SK-N-SH (cell line): ENCODE measurements around the gene TTC16. TPM values are rescaled to one million over a fixed set of nuclear protein-coding genes. Genes with fewer than 3 reads are reported as not detected.

Experiments
- CTCF ChIA-PET: fragments of 300-600, 350-600 bp; formaldehyde crosslinking; extraction: SDS; loops from one replicate; lab custom pipeline; 2021; lab: Yijun Ruan, JAX
- POLR2A ChIA-PET: fragments of 350-600 bp; sonication (Branson Sonifier 250); formaldehyde crosslinking; extraction: SDS; loops from one replicate; lab custom pipeline; 2020; ENCODE audit warnings: antibody characterized with exemption, inconsistent platforms; lab: Yijun Ruan, JAX
- DNase-seq: peaks from one replicate; pipeline ENCODE4 v3.0.0; 2012
- H2AFZ ChIP-seq: fragments of 200-600 bp; sonication (generic); 2 replicates; pipeline ENCODE4 v1.8.1; 2016; ENCODE audit warnings: antibody characterized with exemption, mild to moderate bottlenecking, low read depth
- H3F3A ChIP-seq: fragments of 200-600 bp; sonication (generic); replicated peaks from 2 replicates; pipeline ENCODE3; 2016; ENCODE audit warnings: antibody characterized with exemption, mild to moderate bottlenecking; ENCODE audit not compliant: insufficient read depth
- H3K27ac ChIP-seq, 2 experiments: fragments of 200-500 bp in 1 of 2; fragments of 200-600 bp in 1 of 2; sonication (Bioruptor generic) in 1 of 2; sonication (generic), shearing (Covaris generic) in 1 of 2; 2 replicates each; pipeline versions ENCODE4 v1.5.1 to v1.6.1; 2014 to 2016; ENCODE audit warnings: low read depth in 2 of 2, inconsistent platforms in 1 of 2, low read length in 1 of 2, mild to moderate bottlenecking in 1 of 2, mixed read lengths in 1 of 2
- H3K27me3 ChIP-seq: fragments of 200-600 bp; sonication (generic), shearing (Covaris generic); 2 replicates; pipeline ENCODE4 v1.6.1; 2016; ENCODE audit warnings: mixed run types; ENCODE audit not compliant: insufficient read depth
- H3K36me3 ChIP-seq, 2 experiments: fragments of 200-500 bp in 1 of 2; fragments of 200-600 bp in 1 of 2; sonication (Bioruptor generic) in 1 of 2; sonication (generic) in 1 of 2; replicated peaks in 1 of 2; 2 replicates each; pipeline versions ENCODE3 to v1.5.1; 2014 to 2016; ENCODE audit warnings: low read length in 1 of 2, mild to moderate bottlenecking in 1 of 2; ENCODE audit not compliant: insufficient read depth in 2 of 2, control insufficient read depth in 1 of 2
- H3K4me1 ChIP-seq, 2 experiments: fragments of 200-500 bp in 1 of 2; fragments of 200-600 bp in 1 of 2; sonication (Bioruptor generic) in 1 of 2; sonication (generic), shearing (Covaris generic) in 1 of 2; 2 replicates each; pipeline versions ENCODE4 v1.5.1 to v1.6.1; 2014 to 2016; ENCODE audit warnings: low read depth in 1 of 2, low read length in 1 of 2, mixed run types in 1 of 2; ENCODE audit not compliant: insufficient read depth in 2 of 2, control insufficient read depth in 1 of 2
- H3K4me2 ChIP-seq: fragments of 200-600 bp; sonication (generic), shearing (Covaris generic); 2 replicates; pipeline ENCODE4 v1.6.1; 2017; ENCODE audit warnings: mixed run types
- H3K4me3 ChIP-seq, 2 experiments: fragments of 200-500 bp in 1 of 2; fragments of 200-600 bp in 1 of 2; sonication (Bioruptor generic) in 1 of 2; sonication (generic), shearing (Covaris generic) in 1 of 2; 2 replicates each; pipeline versions ENCODE4 v1.5.1 to v1.8.1; 2014 to 2016; ENCODE audit warnings: low read depth in 2 of 2, inconsistent platforms in 1 of 2, low read length in 1 of 2, mild to moderate bottlenecking in 1 of 2, mixed read lengths in 1 of 2, moderate library complexity in 1 of 2
- H3K79me2 ChIP-seq: fragments of 200-600 bp; sonication (generic); 2 replicates; pipeline ENCODE4 v1.8.1; 2017; ENCODE audit warnings: mild to moderate bottlenecking; ENCODE audit not compliant: insufficient read depth
- H3K9ac ChIP-seq: fragments of 200-600 bp; sonication (generic); 2 replicates; pipeline ENCODE4 v1.6.1; 2017; ENCODE audit warnings: mixed run types
- H3K9me2 ChIP-seq: fragments of 200-600 bp; sonication (generic); 2 replicates; pipeline ENCODE4 v1.6.1; 2017; ENCODE audit warnings: mixed run types
- H3K9me3 ChIP-seq: fragments of 200-600 bp; sonication (generic); 2 replicates; pipeline ENCODE4 v1.6.1; 2017; ENCODE audit warnings: mixed run types, mild to moderate bottlenecking, moderate library complexity
- H4K20me1 ChIP-seq: fragments of 200-600 bp; sonication (generic); 2 replicates; pipeline ENCODE4 v1.6.1; 2017; ENCODE audit warnings: mild to moderate bottlenecking, mixed run types; ENCODE audit not compliant: insufficient read depth
- CTCF ChIP-seq: fragments of 200-600 bp; sonication (generic); IDR thresholded peaks from 2 replicates; pipeline ENCODE4 v1.6.1; 2017; ENCODE audit warnings: antibody characterized with exemption, mild to moderate bottlenecking, moderate library complexity
- NFIC ChIP-seq: IDR thresholded peaks from 2 replicates; pipeline ENCODE4 v1.4.0; 2012; ENCODE audit warnings: borderline replicate concordance
- RXRA ChIP-seq: IDR thresholded peaks from 2 replicates; pipeline ENCODE4 v1.4.0; 2012; ENCODE audit warnings: low read depth, mild to moderate bottlenecking, borderline replicate concordance
- ZBTB33 ChIP-seq: IDR thresholded peaks from 2 replicates; pipeline ENCODE4 v1.4.0; 2012; ENCODE audit warnings: low read depth, borderline replicate concordance
- WGBS: methylation state at CpG from one replicate; pipeline ENCODE4 v1.1.6; 2017; ENCODE audit warnings: low lambda C conversion rate; 5-methylcytosine and 5-hydroxymethylcytosine counted together
- polyA plus RNA-seq, 3 experiments: library from polyadenylated mRNA; depleted of rRNA; stranded (reverse); fragments of >200 nt; gene quantifications; 2 replicates each; pipeline ENCODE4 v1.2.3, GENCODE V29; 2012
- TF ChIP-seq, protein P1 (sequence below): IDR thresholded peaks from 2 replicates; pipeline ENCODE4 v1.4.0; 2012; ENCODE audit warnings: low read depth, borderline replicate concordance

Gene TTC16
- polyA plus RNA-seq, 1 of the 3 experiments (the other 2 are of a cell fraction) = 0.05 TPM

GRCh38 chr9:127731938-127732337 is 16.1 kb downstream of the TTC16 start:
- H3K9me2 ChIP-seq = no peaks in the 10 kb centered on the region
- no peaks in the 10 kb centered on the region for H4K20me1 ChIP-seq
- H3K9ac ChIP-seq = no peak overlapping the region
- TF ChIP-seq CTCF = no peak
- no peak for TF ChIP-seq NFIC
- no peak for TF ChIP-seq RXRA
- TF ChIP-seq, protein P1, sequence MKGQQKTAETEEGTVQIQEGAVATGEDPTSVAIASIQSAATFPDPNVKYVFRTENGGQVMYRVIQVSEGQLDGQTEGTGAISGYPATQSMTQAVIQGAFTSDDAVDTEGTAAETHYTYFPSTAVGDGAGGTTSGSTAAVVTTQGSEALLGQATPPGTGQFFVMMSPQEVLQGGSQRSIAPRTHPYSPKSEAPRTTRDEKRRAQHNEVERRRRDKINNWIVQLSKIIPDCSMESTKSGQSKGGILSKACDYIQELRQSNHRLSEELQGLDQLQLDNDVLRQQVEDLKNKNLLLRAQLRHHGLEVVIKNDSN = no peak
- no peak overlapping the region for H2AFZ ChIP-seq
- no peak for DNase-seq
- 90% methylated on average over 9 of the region's 16 CpGs for WGBS
- H3F3A ChIP-seq = peaks cover 2% of the 10 kb centered on the region
- ChIA-PET POLR2A (no interaction called here), CTCF (interaction anchor here (1.8 to 10.7 kb wide), 2 partner anchors 53 to 144 kb away, joined by 6 to 226 read pairs; partner anchors contain the start of gene CDK9)
- peaks cover 5 to 11% of the 10 kb centered on the region in 2 experiments; a peak in 1 of 4 replicates for H3K4me1 ChIP-seq
- H3K79me2 ChIP-seq = no peaks in the 10 kb centered on the region
- peaks cover 0 to 3% of the 10 kb centered on the region in 2 experiments for H3K36me3 ChIP-seq
- H3K4me2 ChIP-seq = no peak overlapping the region
- H3K27ac ChIP-seq = no peak overlapping the region
- no peaks in the 10 kb centered on the region for H3K9me3 ChIP-seq
- H3K4me3 ChIP-seq = no peak overlapping the region
- no peaks in the 10 kb centered on the region for H3K27me3 ChIP-seq

DNA sequence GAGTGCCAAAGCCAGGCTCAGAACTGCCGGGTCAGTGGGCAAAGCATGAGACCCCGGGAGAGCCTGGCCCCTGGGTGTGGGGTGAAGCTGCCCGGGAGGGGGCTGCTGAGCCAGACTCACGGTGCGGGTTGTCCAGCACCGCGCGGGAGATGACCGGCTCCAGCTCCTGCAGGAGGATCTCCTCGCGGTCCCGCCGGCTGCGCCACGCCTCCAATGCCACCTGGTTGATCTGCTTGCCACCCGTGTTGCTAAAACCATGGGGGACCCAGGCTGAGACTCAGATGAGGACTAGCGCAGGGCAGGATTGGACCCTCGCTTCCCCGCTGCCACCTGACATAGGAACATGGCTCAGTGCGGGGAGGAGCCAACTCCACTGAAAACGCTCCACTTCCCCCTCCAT is 16.6 kb downstream of the TTC16 start:
- CTCF ChIA-PET = interaction anchor here (0.6 to 10.7 kb wide), 4 partner anchors 53 to 144 kb away, joined by 3 to 226 read pairs (median 19); partner anchors contain the start of gene CDK9
- no peaks in the 10 kb centered on the region for H4K20me1 ChIP-seq
- no peaks in the 10 kb centered on the region for H3K27me3 ChIP-seq
- peaks cover 2% of the 10 kb centered on the region for H3F3A ChIP-seq
- no peaks in the 10 kb centered on the region for H3K9me3 ChIP-seq
- peaks cover 5 to 11% of the 10 kb centered on the region in 2 experiments; a peak in 1 of 4 replicates for H3K4me1 ChIP-seq
- H3K36me3 ChIP-seq = peaks cover 0 to 3% of the 10 kb centered on the region in 2 experiments
- no peaks in the 10 kb centered on the region for H3K9me2 ChIP-seq
- H3K79me2 ChIP-seq = no peaks in the 10 kb centered on the region
- TF ChIP-seq ZBTB33 = no peak
- H2AFZ ChIP-seq = no peak overlapping the region
- no peak overlapping the region for H3K4me2 ChIP-seq
- H3K27ac ChIP-seq = no peak overlapping the region
- POLR2A ChIA-PET = no interaction called here
- 97% methylated on average over 21 of the region's 21 CpGs for WGBS
- DNase-seq = no peak
- H3K4me3 ChIP-seq = no peak overlapping the region
- H3K9ac ChIP-seq = no peak overlapping the region
